Thyroid gland (tissue), 4 donors: ENCODE measurements around the gene KIAA1143. TPM values are rescaled to one million over a fixed set of nuclear protein-coding genes. Genes with fewer than 3 reads are reported as not detected.

ENCODE experiments used
- DNase-seq, 2 donors: peaks; one replicate each; pipeline ENCODE4 v3.0.0-alpha.2; 2019
- H3K27ac ChIP-seq, 3 donors: fragments of 200-600 bp; sonication (generic); 1 replicate in 2 of 3; 2 replicates in 1 of 3; pipeline ENCODE4 v1.5.1; 2016 to 2019; ENCODE audit warnings: mild to moderate bottlenecking in 1 of 3, moderate library complexity in 1 of 3
- H3K27me3 ChIP-seq: fragments of 200-600 bp; sonication (generic); one replicate; pipeline ENCODE4 v1.5.1; 2019
- H3K36me3 ChIP-seq, 2 donors: fragments of 200-600 bp; sonication (generic); one replicate each; pipeline ENCODE4 v1.5.1; 2016 to 2019
- H3K4me1 ChIP-seq, 2 donors: fragments of 200-600 bp; sonication (generic); one replicate each; pipeline ENCODE4 v1.5.1; 2017 to 2019
- H3K4me3 ChIP-seq, 3 donors: fragments of 200-600 bp; sonication (generic); replicated peaks in 1 of 3; 1 replicate in 2 of 3; 2 replicates in 1 of 3; pipeline ENCODE4 v1.5.1; 2016; ENCODE audit warnings: mild to moderate bottlenecking in 1 of 3
- H3K9me3 ChIP-seq: fragments of 200-600 bp; sonication (generic); one replicate; pipeline ENCODE4 v1.5.1; 2017
- CTCF ChIP-seq, 6 experiments: fragments of 200-600 bp in 3 of 6; fragments of 450-650 bp in 3 of 6; sonication (generic) in 3 of 6; IDR thresholded peaks; one replicate each; pipeline ENCODE4 v1.5.1; 2016 to 2019; ENCODE audit warnings: antibody characterized with exemption in 6 of 6, mild to moderate bottlenecking in 2 of 6, inconsistent platforms in 1 of 6, moderate library complexity in 1 of 6
- POLR2A ChIP-seq, 2 donors: fragments of 450-650 bp; IDR thresholded peaks; one replicate each; pipeline ENCODE4 v1.6.1; 2017; ENCODE audit warnings: antibody characterized with exemption in 2 of 2, mild to moderate bottlenecking in 2 of 2, moderate library complexity in 1 of 2
- WGBS, 2 donors: methylation state at CpG; one replicate each; pipeline ENCODE4 v1.1.5; 2017; 5-methylcytosine and 5-hydroxymethylcytosine counted together
- intact Hi-C: fragments of 100-400 bp; cut with DNase I; formaldehyde crosslinking; loops from one replicate; pipeline ENCODE4 v1.15.1; 2023
- total RNA-seq, 4 donors: library from RNA; depleted of rRNA; stranded (reverse); fragments of >200 nt; gene quantifications; one replicate each; pipeline ENCODE4 v1.2.3, GENCODE V29; 2016

Gene KIAA1143
- total RNA-seq, 4 donors from 2014 or later: 28.4 to 38.7 (median 30.4) TPM

DNA sequence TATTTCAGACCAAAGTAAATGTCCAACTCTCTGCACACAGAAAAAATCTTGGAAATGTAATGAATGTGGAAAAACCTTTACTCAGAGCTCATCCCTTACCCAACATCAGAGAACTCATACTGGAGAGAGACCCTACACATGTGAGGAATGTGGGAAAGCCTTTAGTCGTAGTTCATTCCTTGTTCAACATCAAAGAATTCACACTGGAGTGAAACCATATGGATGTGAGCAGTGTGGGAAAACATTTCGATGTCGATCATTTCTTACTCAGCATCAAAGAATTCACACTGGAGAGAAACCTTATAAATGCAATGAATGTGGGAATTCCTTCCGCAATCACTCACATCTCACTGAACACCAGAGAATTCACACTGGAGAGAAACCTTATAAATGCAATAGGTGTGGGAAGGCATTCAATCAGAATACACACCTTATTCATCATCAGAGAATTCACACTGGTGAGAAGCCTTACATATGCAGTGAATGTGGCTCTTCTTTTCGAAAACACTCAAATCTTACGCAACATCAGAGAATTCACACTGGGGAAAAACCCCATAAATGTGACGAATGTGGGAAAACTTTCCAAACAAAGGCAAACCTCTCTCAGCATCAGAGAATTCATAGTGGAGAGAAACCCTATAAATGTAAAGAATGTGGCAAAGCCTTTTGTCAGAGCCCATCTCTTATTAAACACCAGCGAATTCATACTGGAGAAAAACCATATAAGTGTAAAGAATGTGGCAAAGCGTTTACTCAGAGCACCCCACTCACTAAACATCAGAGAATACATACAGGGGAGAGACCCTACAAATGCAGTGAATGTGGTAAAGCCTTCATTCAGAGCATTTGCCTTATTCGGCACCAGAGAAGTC lies 40.0 kb downstream of the KIAA1143 start:
- H3K4me3 ChIP-seq: no peak overlapping the region

GRCh38 chr3:44712455-44713075 lies 48.9 kb downstream of the KIAA1143 start, which contains the start of gene ZNF502:
ZNF502 (plus strand) TSS chr3:44712660; CDS start chr3:44720262, 7,602 bp downstream.
- 1 to 2% methylated on average over 27 to 30 of the region's 36 CpGs for WGBS, 2 donors
- Histone ChIP-seq H3K4me1 (peaks cover 0 to 5% of the 10 kb centered on the region in 2 donors), H3K4me3 (peak within 1 kb of the TSS; percentile 70 to 80 (median 70)), H3K27ac (no peak within 1 kb of the TSS), H3K36me3 (no peaks in the 10 kb centered on the region), H3K27me3 (no peaks in the 10 kb centered on the region), H3K9me3 (no peaks in the 10 kb centered on the region)
- TF ChIP-seq POLR2A (IDR thresholded peaks at IDR 0.05) (peak in 1 of 2 donors; percentile 43), CTCF (IDR thresholded peaks at IDR 0.05) (peak in 4 of 6 experiments; percentile 22 to 44 (median 40))
- intact Hi-C loops: no loop called here
- DNase-seq: peak; percentile 88 to 89

More for the DNA sequence above, 40.0 kb downstream of the KIAA1143 start:
- TF ChIP-seq CTCF (IDR thresholded peaks at IDR 0.05): no peak
- TF ChIP-seq POLR2A (IDR thresholded peaks at IDR 0.05): no peak
- peaks cover 23 to 26% of the 10 kb centered on the region in 2 donors for H3K36me3 ChIP-seq
- no peak for DNase-seq
- no peak overlapping the region for H3K27ac ChIP-seq
- H3K4me1 ChIP-seq: no peaks in the 10 kb centered on the region
- H3K27me3 ChIP-seq: no peaks in the 10 kb centered on the region
- WGBS, 2 donors: 96 to 97% methylated on average over 10 of the region's 10 CpGs
- intact Hi-C loops: no loop called here
- H3K9me3 ChIP-seq: peaks cover 13% of the 10 kb centered on the region

Other genes with a start within 250 kb of the KIAA1143 start
- gene ZKSCAN7, start 206.4 kb downstream of the KIAA1143 start, total RNA-seq: 10 to 100 TPM in 2 of 4 donors, 1 to 10 TPM in 2; 6.1 to 12.0 (median 10.0) TPM
- gene ZNF660, start 176.7 kb downstream of the KIAA1143 start, total RNA-seq: 1 to 10 TPM; 2.8 to 9.2 (median 5.4) TPM
- gene ZNF197, start 136.6 kb downstream of the KIAA1143 start, total RNA-seq: 10 to 100 TPM; 17.4 to 39.2 (median 26.9) TPM
- 10 to 100 TPM in 3 of 4 donors, 1 to 10 TPM in 1; 8.6 to 19.2 (median 12.5) TPM for gene ZNF35, start 112.9 kb downstream of the KIAA1143 start, total RNA-seq
- 10 to 100 TPM in 1 of 4 donors, 1 to 10 TPM in 3; 6.4 to 11.1 (median 8.2) TPM for gene ZNF502, start 49.0 kb downstream of the KIAA1143 start, total RNA-seq
- gene ZNF501, start 32.0 kb downstream of the KIAA1143 start, total RNA-seq: 10 to 100 TPM in 1 of 4 donors, 1 to 10 TPM in 3; 2.8 to 15.9 (median 4.6) TPM
- gene KIF15, start 175 bp upstream of the KIAA1143 start, total RNA-seq: 1 to 10 TPM in 1 of 4 donors, under 1 TPM in 2, not detected in 1; 0.15 to 1.8 (median 0.33) TPM
- gene TMEM42, start 100.3 kb upstream of the KIAA1143 start, total RNA-seq: 10 to 100 TPM; 12.2 to 48.6 (median 27.9) TPM
- under 1 TPM in 2 of 4 donors, not detected in 2; 0.13 to 0.33 TPM for gene TGM4, start 113.0 kb upstream of the KIAA1143 start, total RNA-seq
- gene ZDHHC3, start 214.6 kb upstream of the KIAA1143 start, total RNA-seq: 10 to 100 TPM; 46.0 to 94.3 (median 76.0) TPM
- 10 to 100 TPM; 33.1 to 57.5 (median 56.3) TPM for gene EXOSC7, start 214.6 kb upstream of the KIAA1143 start, total RNA-seq